ENCODE results near the gene ENAH.

GRCh38 chr1:225627304-225627947 lies 25.5 kb downstream of the ENAH start:
- TF ChIP-seq EP300 (IDR thresholded peaks at IDR 0.05) (no peak), CTCF (IDR thresholded peaks at IDR 0.05) (no peak), POLR2A (IDR thresholded peaks at IDR 0.05) (no peak)

Data from gastroesophageal sphincter (tissue), 3 donors.